Measurements from ENCODE around the gene ERCC4.

DNA sequence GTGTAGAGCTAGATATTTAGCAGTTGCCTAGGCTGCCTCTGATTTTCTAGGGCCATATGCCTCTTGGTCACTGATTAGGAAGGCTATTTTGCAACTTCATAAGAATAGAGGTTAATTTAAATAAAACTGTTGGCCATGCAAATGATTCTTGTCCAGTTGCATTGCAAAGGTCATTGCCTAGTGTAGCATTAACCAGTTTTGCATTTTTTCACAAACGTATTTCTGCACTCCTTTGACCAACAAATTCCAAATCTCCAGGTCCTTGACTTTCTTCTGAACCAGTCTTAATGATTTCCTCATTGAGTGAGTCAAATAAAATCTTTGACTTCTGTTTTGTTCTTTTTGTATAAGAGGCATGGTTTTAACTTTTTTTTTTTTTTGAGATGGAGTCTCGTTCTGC is 33.5 kb downstream of the ERCC4 start:
- TF ChIP-seq ZNF274 (IDR thresholded peaks at IDR 0.05; ENCODE audit: low read depth, low read length): no peak
- no peak for TF ChIP-seq SUZ12 (IDR thresholded peaks at IDR 0.05; ENCODE audit: extremely low read depth, insufficient read depth, insufficient read length)

Data from NT2/D1 (cell line).